Measurements from ENCODE around the gene GLT8D2. TPM values are rescaled to one million over a fixed set of nuclear protein-coding genes. Genes with fewer than 3 reads are reported as not detected.

The GLT8D2 gene
- total and polyA plus RNA-seq, 2 experiments from 2014 or later: 4.2 to 8.5 TPM

GRCh38 chr12:103969391-103969790 is 80.6 kb downstream of the GLT8D2 start:
- peaks cover 31% of the 10 kb centered on the region for H3K36me3 Mint-ChIP-seq (ENCODE audit: low read depth)
- ATAC-seq: no peak
- peaks cover 25% of the 10 kb centered on the region for H3K4me1 Mint-ChIP-seq
- Histone ChIP-seq H3K4me1 (ENCODE audit: insufficient read depth) (peaks cover 5% of the 10 kb centered on the region; the same call in 1 of the 2 replicates), H3K79me2 (replicated peaks; ENCODE audit: insufficient read depth) (peaks cover 94% of the 10 kb centered on the region), H3K27me3 (ENCODE audit: insufficient read depth) (no peaks in the 10 kb centered on the region), H2AFZ (no peak overlapping the region), H3F3A (replicated peaks; ENCODE audit: low read depth) (no peaks in the 10 kb centered on the region), H3K9me2 (ENCODE audit: insufficient read depth) (no peaks in the 10 kb centered on the region), H3K36me3 (ENCODE audit: insufficient read depth) (no peaks in the 10 kb centered on the region; the same call in 1 of the 2 replicates), H3K4me3 (no peak overlapping the region), H3K27ac (ENCODE audit: low read depth) (no peak overlapping the region), H4K20me1 (replicated peaks; ENCODE audit: insufficient read depth) (peaks cover 40% of the 10 kb centered on the region), H3K4me2 (no peak overlapping the region)
- no peak overlapping the region for H3K4me3 Mint-ChIP-seq
- no peak overlapping the region for H3K27ac Mint-ChIP-seq
- peaks cover 8% of the 10 kb centered on the region for H3K27me3 Mint-ChIP-seq (ENCODE audit: insufficient read depth, low read depth, poor library complexity)
- no peak for DNase-seq (ENCODE audit: low spot score)
- TF ChIP-seq POLR2AphosphoS5 (IDR thresholded peaks at IDR 0.05; ENCODE audit: low read depth) (no peak), ZNF331 (CRISPR knock-in tag; IDR thresholded peaks at IDR 0.05; ENCODE audit: low read depth) (no peak), CREB1 (CRISPR knock-in tag; IDR thresholded peaks at IDR 0.05; ENCODE audit: low read depth) (no peak)
- no peaks in the 10 kb centered on the region for H3K9me3 Mint-ChIP-seq

DNA sequence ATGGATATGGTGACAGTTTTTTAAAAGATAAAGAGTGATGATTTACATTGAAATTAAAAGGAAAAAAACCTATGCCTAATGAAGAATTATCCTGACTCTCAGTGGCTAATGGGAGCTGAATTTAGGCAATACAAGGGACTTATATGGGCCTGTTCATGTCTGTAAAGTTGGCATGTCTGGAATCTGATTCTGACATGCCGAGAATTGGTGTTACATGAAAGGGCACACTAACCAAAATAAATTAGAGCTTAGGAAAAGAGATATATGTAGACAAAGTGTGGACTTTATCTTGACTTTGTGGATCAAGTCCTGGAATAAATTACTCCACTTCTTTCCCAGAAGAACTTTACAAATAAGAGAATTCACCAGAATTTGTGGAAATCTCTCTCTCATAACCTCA is 83.3 kb downstream of the GLT8D2 start:
- H3K4me3 ChIP-seq: peak overlapping the region; percentile 95
- peak overlapping the region; percentile 100 for H3K4me3 Mint-ChIP-seq
- peaks cover 82% of the 10 kb centered on the region for H3K79me2 ChIP-seq (replicated peaks; ENCODE audit: insufficient read depth)
- peaks cover 20% of the 10 kb centered on the region for H3K4me1 Mint-ChIP-seq
- no peaks in the 10 kb centered on the region for H3K27me3 ChIP-seq (ENCODE audit: insufficient read depth)
- peaks cover 36% of the 10 kb centered on the region for H4K20me1 ChIP-seq (replicated peaks; ENCODE audit: insufficient read depth)
- H3K36me3 Mint-ChIP-seq (ENCODE audit: low read depth): peaks cover 30% of the 10 kb centered on the region
- H3K36me3 ChIP-seq (ENCODE audit: insufficient read depth): no peaks in the 10 kb centered on the region
- peaks cover 8% of the 10 kb centered on the region for H3K27me3 Mint-ChIP-seq (ENCODE audit: insufficient read depth, low read depth, poor library complexity)
- ATAC-seq: no peak
- peaks cover 7% of the 10 kb centered on the region; the same call in 1 of the 2 replicates for H3K4me1 ChIP-seq (ENCODE audit: insufficient read depth)
- TF ChIP-seq EZH2 (IDR thresholded peaks at IDR 0.05; ENCODE audit: low read depth, unreplicated experiment) (no peak), CREB1 (CRISPR knock-in tag; IDR thresholded peaks at IDR 0.05; ENCODE audit: low read depth) (no peak), EZH2phosphoT487 (IDR thresholded peaks at IDR 0.05; ENCODE audit: unreplicated experiment) (no peak), ETS1 (IDR thresholded peaks at IDR 0.05) (no peak), POLR2AphosphoS5 (IDR thresholded peaks at IDR 0.05; ENCODE audit: low read depth) (no peak), STAT1 (IDR thresholded peaks at IDR 0.05; ENCODE audit: unreplicated experiment) (no peak), ZNF331 (CRISPR knock-in tag; IDR thresholded peaks at IDR 0.05; ENCODE audit: low read depth) (no peak)
- TF ChIP-seq, protein P1, sequence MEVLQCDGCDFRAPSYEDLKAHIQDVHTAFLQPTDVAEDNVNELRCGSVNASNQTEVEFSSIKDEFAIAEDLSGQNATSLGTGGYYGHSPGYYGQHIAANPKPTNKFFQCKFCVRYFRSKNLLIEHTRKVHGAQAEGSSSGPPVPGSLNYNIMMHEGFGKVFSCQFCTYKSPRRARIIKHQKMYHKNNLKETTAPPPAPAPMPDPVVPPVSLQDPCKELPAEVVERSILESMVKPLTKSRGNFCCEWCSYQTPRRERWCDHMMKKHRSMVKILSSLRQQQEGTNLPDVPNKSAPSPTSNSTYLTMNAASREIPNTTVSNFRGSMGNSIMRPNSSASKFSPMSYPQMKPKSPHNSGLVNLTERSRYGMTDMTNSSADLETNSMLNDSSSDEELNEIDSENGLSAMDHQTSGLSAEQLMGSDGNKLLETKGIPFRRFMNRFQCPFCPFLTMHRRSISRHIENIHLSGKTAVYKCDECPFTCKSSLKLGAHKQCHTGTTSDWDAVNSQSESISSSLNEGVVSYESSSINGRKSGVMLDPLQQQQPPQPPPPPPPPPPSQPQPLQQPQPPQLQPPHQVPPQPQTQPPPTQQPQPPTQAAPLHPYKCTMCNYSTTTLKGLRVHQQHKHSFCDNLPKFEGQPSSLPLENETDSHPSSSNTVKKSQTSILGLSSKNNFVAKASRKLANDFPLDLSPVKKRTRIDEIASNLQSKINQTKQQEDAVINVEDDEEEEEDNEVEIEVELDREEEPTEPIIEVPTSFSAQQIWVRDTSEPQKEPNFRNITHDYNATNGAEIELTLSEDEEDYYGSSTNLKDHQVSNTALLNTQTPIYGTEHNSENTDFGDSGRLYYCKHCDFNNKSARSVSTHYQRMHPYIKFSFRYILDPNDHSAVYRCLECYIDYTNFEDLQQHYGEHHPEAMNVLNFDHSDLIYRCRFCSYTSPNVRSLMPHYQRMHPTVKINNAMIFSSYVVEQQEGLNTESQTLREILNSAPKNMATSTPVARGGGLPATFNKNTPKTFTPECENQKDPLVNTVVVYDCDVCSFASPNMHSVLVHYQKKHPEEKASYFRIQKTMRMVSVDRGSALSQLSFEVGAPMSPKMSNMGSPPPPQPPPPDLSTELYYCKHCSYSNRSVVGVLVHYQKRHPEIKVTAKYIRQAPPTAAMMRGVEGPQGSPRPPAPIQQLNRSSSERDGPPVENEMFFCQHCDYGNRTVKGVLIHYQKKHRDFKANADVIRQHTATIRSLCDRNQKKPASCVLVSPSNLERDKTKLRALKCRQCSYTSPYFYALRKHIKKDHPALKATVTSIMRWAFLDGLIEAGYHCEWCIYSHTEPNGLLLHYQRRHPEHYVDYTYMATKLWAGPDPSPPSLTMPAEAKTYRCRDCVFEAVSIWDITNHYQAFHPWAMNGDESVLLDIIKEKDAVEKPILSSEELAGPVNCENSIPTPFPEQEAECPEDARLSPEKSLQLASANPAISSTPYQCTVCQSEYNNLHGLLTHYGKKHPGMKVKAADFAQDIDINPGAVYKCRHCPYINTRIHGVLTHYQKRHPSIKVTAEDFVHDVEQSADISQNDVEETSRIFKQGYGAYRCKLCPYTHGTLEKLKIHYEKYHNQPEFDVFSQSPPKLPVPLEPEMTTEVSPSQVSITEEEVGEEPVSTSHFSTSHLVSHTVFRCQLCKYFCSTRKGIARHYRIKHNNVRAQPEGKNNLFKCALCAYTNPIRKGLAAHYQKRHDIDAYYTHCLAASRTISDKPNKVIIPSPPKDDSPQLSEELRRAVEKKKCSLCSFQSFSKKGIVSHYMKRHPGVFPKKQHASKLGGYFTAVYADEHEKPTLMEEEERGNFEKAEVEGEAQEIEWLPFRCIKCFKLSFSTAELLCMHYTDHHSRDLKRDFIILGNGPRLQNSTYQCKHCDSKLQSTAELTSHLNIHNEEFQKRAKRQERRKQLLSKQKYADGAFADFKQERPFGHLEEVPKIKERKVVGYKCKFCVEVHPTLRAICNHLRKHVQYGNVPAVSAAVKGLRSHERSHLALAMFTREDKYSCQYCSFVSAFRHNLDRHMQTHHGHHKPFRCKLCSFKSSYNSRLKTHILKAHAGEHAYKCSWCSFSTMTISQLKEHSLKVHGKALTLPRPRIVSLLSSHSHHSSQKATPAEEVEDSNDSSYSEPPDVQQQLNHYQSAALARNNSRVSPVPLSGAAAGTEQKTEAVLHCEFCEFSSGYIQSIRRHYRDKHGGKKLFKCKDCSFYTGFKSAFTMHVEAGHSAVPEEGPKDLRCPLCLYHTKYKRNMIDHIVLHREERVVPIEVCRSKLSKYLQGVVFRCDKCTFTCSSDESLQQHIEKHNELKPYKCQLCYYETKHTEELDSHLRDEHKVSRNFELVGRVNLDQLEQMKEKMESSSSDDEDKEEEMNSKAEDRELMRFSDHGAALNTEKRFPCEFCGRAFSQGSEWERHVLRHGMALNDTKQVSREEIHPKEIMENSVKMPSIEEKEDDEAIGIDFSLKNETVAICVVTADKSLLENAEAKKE (CRISPR knock-in tag; IDR thresholded peaks at IDR 0.05): no peak
- H3K9me2 ChIP-seq (ENCODE audit: insufficient read depth): no peaks in the 10 kb centered on the region
- H3K27ac Mint-ChIP-seq: peak overlapping the region; percentile 98
- H3K27ac ChIP-seq (ENCODE audit: low read depth): peak overlapping the region; percentile 91
- DNase-seq (ENCODE audit: low spot score): no peak
- no peaks in the 10 kb centered on the region for H3K9me3 Mint-ChIP-seq
- H2AFZ ChIP-seq: no peak overlapping the region
- H3F3A ChIP-seq (replicated peaks; ENCODE audit: low read depth): peaks cover 4% of the 10 kb centered on the region; the same call in 1 of the 2 replicates
- H3K4me2 ChIP-seq: peak overlapping the region; percentile 94
